HFF-Myc (cell line): Measurements from ENCODE around the gene COL5A1.
"Not testable (repeated sequence)": the region's sequence is repeated elsewhere in the genome, so short reads cannot be mapped to it uniquely, and the experiment has no call there.

ENCODE experiments used
- DNase-seq: peaks from one replicate; pipeline ENCODE4 v3.0.0-alpha.2; 2011; ENCODE audit warnings: low read depth; ENCODE audit errors: extremely low read depth
- H3K4me3 ChIP-seq: replicated peaks from 2 replicates; pipeline ENCODE4 v1.5.1; 2011; ENCODE audit warnings: low read depth, mild to moderate bottlenecking, control low read depth, low read length
- CTCF ChIP-seq: IDR thresholded peaks from 2 replicates; pipeline ENCODE4 v1.5.1; 2012; ENCODE audit warnings: mild to moderate bottlenecking, low read depth, low read length, control low read depth; ENCODE audit errors: missing control alignments

Gene COL5A1

GRCh38 chr9:134682651-134683364 is 41.2 kb downstream of the COL5A1 start:
- TF ChIP-seq CTCF, result no peak
- DNase-seq, result no peak
- H3K4me3 ChIP-seq, result no peak overlapping the region

DNA sequence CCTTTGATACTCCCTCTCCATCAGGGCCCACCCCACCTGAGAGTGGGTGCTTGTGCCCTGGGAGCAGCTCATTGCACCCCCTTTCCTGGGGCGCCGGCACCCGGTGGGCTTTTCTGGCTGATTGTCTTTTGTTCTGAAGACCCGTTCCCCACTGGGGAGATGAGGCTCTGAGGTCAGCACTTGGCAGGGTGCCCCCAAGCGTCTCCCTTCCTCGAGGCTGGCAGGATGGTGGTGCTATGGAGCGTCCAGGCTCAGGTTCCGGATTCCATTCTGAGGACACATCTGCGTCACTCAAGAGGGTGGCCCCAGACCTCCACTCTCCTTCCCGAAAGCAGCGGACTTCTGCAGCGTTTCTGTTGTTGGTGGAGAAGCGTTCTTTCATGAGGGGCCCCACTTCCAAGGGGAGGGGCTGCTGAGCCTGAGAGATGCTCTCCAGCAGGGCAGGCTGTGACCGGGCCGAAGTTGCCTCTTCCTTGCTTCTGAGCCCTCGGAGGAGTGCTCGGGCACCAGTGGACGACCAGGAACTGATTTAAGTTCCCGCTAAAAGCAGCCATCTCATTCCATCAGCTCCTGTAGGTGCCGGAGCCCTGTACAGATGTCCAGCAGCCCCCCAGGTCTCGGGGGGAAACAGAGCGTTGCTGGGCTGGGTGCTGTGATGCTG is 42.2 kb downstream of the COL5A1 start:
- no peak for DNase-seq
- H3K4me3 ChIP-seq, result no peak overlapping the region
- TF ChIP-seq CTCF, result no peak

DNA sequence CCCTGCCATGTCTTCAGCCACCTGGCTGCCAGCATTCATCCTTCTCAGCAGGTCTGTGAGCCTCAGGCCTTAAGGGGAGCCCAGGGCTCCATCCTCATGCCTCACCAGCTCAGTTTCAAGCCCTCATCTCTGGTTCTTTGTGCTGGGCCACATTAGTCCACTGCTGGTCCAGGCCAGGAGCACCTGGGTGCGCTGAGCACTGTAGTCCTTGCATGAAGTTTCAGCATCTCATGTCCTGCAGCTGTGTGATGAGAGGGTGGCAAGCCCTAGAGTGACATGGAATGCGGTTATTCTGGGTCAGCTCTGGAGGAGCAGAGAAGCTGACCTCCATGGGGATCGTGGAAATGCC is 42.7 kb downstream of the COL5A1 start:
- no peak for TF ChIP-seq CTCF
- no peak overlapping the region for H3K4me3 ChIP-seq

GRCh38 chr9:134684941-134685340 is 43.3 kb downstream of the COL5A1 start:
- not testable (repeated sequence) for DNase-seq, H3K4me3 ChIP-seq

More for the DNA sequence above, 42.7 kb downstream of the COL5A1 start:
- no peak for DNase-seq

DNA sequence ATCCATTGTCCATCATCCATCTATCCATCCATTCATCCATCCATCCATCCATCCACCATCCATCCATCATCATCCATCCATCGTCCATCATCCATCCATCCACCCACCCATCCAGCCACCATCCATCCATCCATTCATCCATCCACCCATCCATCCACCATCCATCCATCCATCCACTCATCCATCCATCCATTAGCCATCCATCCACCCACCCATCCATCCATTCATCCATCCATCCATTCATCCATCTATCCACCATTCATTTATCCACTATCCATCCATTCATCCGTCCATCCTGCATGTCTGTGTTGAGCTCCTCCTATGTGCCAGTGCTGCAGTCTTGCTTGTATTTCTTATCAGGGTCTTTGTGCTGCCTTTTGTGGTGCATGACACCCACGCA is 44.2 kb downstream of the COL5A1 start:
- DNase-seq, result no peak
- no peak overlapping the region for H3K4me3 ChIP-seq
- TF ChIP-seq CTCF, result no peak

- H3K4me3 ChIP-seq, result no peak overlapping the region
- no peak for DNase-seq
- TF ChIP-seq CTCF, result no peak
Observed at GRCh38 chr9:134686896-134687295, 45.3 kb downstream of the COL5A1 start.

DNA sequence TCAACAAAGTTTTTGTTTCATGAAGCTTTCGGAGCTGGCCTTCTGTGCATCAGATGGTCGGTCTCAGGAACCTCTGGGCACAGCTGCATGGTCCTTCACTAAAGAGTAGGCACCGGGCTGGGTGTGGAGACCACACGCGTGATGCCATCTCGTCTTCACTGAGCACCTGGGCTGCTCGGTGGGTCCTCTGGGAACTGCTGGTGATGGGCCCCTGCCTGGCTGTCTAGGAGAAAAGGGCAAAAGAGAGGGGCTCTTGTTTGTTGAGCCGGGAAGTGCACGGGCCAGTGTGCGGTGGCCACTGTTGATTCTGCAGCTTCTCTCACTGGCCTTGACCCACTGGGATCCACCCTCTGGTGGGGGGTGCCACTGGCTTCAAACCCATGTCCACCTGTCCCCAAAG is 46.0 kb downstream of the COL5A1 start:
- TF ChIP-seq CTCF, result no peak

More for the DNA sequence above, 46.0 kb downstream of the COL5A1 start:
- no peak overlapping the region for H3K4me3 ChIP-seq
- no peak for DNase-seq
